H9 (cell line): ENCODE measurements around the gene LASP1. TPM values are rescaled to one million over a fixed set of nuclear protein-coding genes. Genes with fewer than 3 reads are reported as not detected.

Source experiments
- DNase-seq: peaks from one replicate; pipeline ENCODE4 v3.0.0-alpha.2; 2017
- H2AFZ ChIP-seq: one replicate; pipeline ENCODE4 v1.6.1; 2013; ENCODE audit warnings: mild to moderate bottlenecking, low read length, control low read depth, moderate library complexity
- H2AK5ac ChIP-seq: 2 replicates; pipeline ENCODE4 v1.6.1; 2013; ENCODE audit warnings: low read length, control low read depth, mixed read lengths; ENCODE audit not compliant: insufficient read length
- H2BK120ac ChIP-seq: one replicate; pipeline ENCODE4 v1.6.1; 2013; ENCODE audit warnings: low read depth, mild to moderate bottlenecking, low read length, control low read depth, inconsistent platforms; ENCODE audit not compliant: poor library complexity, severe bottlenecking
- H2BK12ac ChIP-seq: 2 replicates; pipeline ENCODE4 v1.6.1; 2013; ENCODE audit warnings: low read length, control low read depth, mixed read lengths, low read depth; ENCODE audit not compliant: insufficient read length
- H2BK15ac ChIP-seq: 2 replicates; pipeline ENCODE4 v1.6.1; 2013; ENCODE audit warnings: low read depth, low read length, control low read depth
- H2BK20ac ChIP-seq: one replicate; pipeline ENCODE4 v1.6.1; 2013; ENCODE audit warnings: low read depth, mild to moderate bottlenecking, low read length, control low read depth, inconsistent platforms; ENCODE audit not compliant: poor library complexity, severe bottlenecking
- H2BK5ac ChIP-seq: 2 replicates; pipeline ENCODE4 v1.6.1; 2013; ENCODE audit warnings: low read length, control low read depth, mixed read lengths; ENCODE audit not compliant: insufficient read length
- H3K14ac ChIP-seq: 2 replicates; pipeline ENCODE4 v1.6.1; 2013; ENCODE audit warnings: low read length, control low read depth; ENCODE audit not compliant: insufficient read depth
- H3K18ac ChIP-seq: 2 replicates; pipeline ENCODE4 v1.6.1; 2013; ENCODE audit warnings: low read depth, mild to moderate bottlenecking, mixed read lengths, low read length, control low read depth; ENCODE audit not compliant: insufficient read length
- H3K23ac ChIP-seq: 2 replicates; pipeline ENCODE4 v1.6.1; 2013; ENCODE audit warnings: low read length, control low read depth, mixed read lengths, low read depth; ENCODE audit not compliant: insufficient read length
- H3K23me2 ChIP-seq: 2 replicates; pipeline ENCODE4 v1.6.1; 2013; ENCODE audit warnings: low read depth, mild to moderate bottlenecking, mixed read lengths, low read length, control low read depth; ENCODE audit not compliant: insufficient read length, poor library complexity, severe bottlenecking
- H3K27ac ChIP-seq: 2 replicates; pipeline ENCODE4 v1.5.1; 2013; ENCODE audit warnings: low read length, control low read depth, mixed read lengths, low read depth; ENCODE audit not compliant: insufficient read length
- H3K27me3 ChIP-seq: 2 replicates; pipeline ENCODE4 v1.6.1; 2013; ENCODE audit warnings: low read length, control low read depth, inconsistent platforms; ENCODE audit not compliant: insufficient read depth
- H3K4ac ChIP-seq: 2 replicates; pipeline ENCODE4 v1.6.1; 2013; ENCODE audit warnings: low read depth, mild to moderate bottlenecking, control low read depth, inconsistent platforms, low read length, moderate library complexity
- H3K4me1 ChIP-seq: 2 replicates; pipeline ENCODE4 v1.6.1; 2013; ENCODE audit warnings: low read length, control low read depth, inconsistent platforms; ENCODE audit not compliant: insufficient read depth
- H3K4me2 ChIP-seq: 2 replicates; pipeline ENCODE4 v1.6.1; 2013; ENCODE audit warnings: low read length, control low read depth, mixed read lengths; ENCODE audit not compliant: insufficient read length, insufficient read depth
- H3K56ac ChIP-seq: 2 replicates; pipeline ENCODE4 v1.6.1; 2013; ENCODE audit warnings: low read depth, mild to moderate bottlenecking, mixed read lengths, low read length, control low read depth; ENCODE audit not compliant: insufficient read length
- H3K79me1 ChIP-seq: 2 replicates; pipeline ENCODE4 v1.6.1; 2013; ENCODE audit warnings: low read depth, mild to moderate bottlenecking, moderate library complexity, low read length, control low read depth, inconsistent platforms; ENCODE audit not compliant: insufficient read depth, poor library complexity, severe bottlenecking
- H3K79me2 ChIP-seq: 2 replicates; pipeline ENCODE4 v1.6.1; 2013; ENCODE audit warnings: low read length, control low read depth, inconsistent platforms; ENCODE audit not compliant: insufficient read depth
- H3K9ac ChIP-seq: 2 replicates; pipeline ENCODE4 v1.6.1; 2013; ENCODE audit warnings: low read length, control low read depth, mixed read lengths; ENCODE audit not compliant: insufficient read length; ENCODE audit errors: extremely low read depth
- H3K9me3 ChIP-seq: one replicate; pipeline ENCODE4 v1.6.1; 2013; ENCODE audit warnings: low read depth, low read length, inconsistent platforms; ENCODE audit not compliant: control insufficient read depth
- H3T11ph ChIP-seq: one replicate; pipeline ENCODE4 v1.6.1; 2013; ENCODE audit warnings: mild to moderate bottlenecking, low read length, control low read depth, inconsistent platforms
- H4K20me1 ChIP-seq: one replicate; pipeline ENCODE4 v1.6.1; 2013; ENCODE audit not compliant: control insufficient read depth, insufficient read length, insufficient read depth
- H4K5ac ChIP-seq: 2 replicates; pipeline ENCODE4 v1.6.1; 2013; ENCODE audit warnings: low read depth, mild to moderate bottlenecking, mixed read lengths, low read length, control low read depth; ENCODE audit not compliant: insufficient read length
- H4K8ac ChIP-seq: replicated peaks from 2 replicates; pipeline ENCODE4 v1.6.1; 2013; ENCODE audit warnings: low read length, control low read depth, mixed read lengths, low read depth; ENCODE audit not compliant: insufficient read length
- H4K91ac ChIP-seq: 2 replicates; pipeline ENCODE4 v1.6.1; 2013; ENCODE audit warnings: low read depth, mild to moderate bottlenecking, moderate library complexity, mixed read lengths, low read length, control low read depth; ENCODE audit not compliant: insufficient read length
- H3K27ac Mint-ChIP-seq, 3 experiments: 2 replicates in 2 of 3; 3 replicates in 1 of 3; pipeline ENCODE4 v1.8.0; 2020 to 2021; ENCODE audit warnings: mixed read lengths in 3 of 3, mild to moderate bottlenecking in 1 of 3, moderate library complexity in 1 of 3
- H3K27me3 Mint-ChIP-seq: 2 replicates; pipeline ENCODE4 v1.8.0; 2021; ENCODE audit warnings: low read depth, mild to moderate bottlenecking, moderate library complexity, mixed read lengths
- H3K36me3 Mint-ChIP-seq, 3 experiments: 2 replicates in 2 of 3; 3 replicates in 1 of 3; pipeline ENCODE4 v1.8.0; 2020 to 2021; ENCODE audit warnings: low read depth in 3 of 3, mixed read lengths in 3 of 3; ENCODE audit not compliant: insufficient read depth in 1 of 3
- H3K4me1 Mint-ChIP-seq, 2 experiments: 2 replicates each; pipeline ENCODE4 v1.8.0; 2020; ENCODE audit warnings: mixed read lengths in 2 of 2
- H3K4me3 Mint-ChIP-seq, 2 experiments: 2 replicates in 1 of 2; 3 replicates in 1 of 2; pipeline ENCODE4 v1.8.0; 2020 to 2021; ENCODE audit warnings: mild to moderate bottlenecking in 2 of 2, mixed read lengths in 2 of 2, moderate library complexity in 1 of 2
- H3K9me3 Mint-ChIP-seq, 2 experiments: 2 replicates in 1 of 2; 3 replicates in 1 of 2; pipeline ENCODE4 v1.8.0; 2020; ENCODE audit warnings: mild to moderate bottlenecking in 2 of 2, mixed read lengths in 2 of 2, moderate library complexity in 1 of 2
- WGBS: extraction: QIAGEN DNeasy Blood & Tissue Kit; methylation state at CpG from one replicate; pipeline ENCODE4 v1.1.7; 2013; ENCODE audit warnings: missing lambda C conversion rate, low lambda C conversion rate, mixed read lengths; ENCODE audit not compliant: insufficient read length; ENCODE audit errors: extremely low coverage; 5-methylcytosine and 5-hydroxymethylcytosine counted together
- microRNA-seq: library from miRNA; unstranded; fragments of <30 nt; microRNA quantifications from one replicate; pipeline ENCODE4, GENCODE V29; 2020; ENCODE audit warnings: borderline microRNAs expressed
- total RNA-seq: library from RNA; stranded (reverse); gene quantifications from 2 replicates; pipeline ENCODE4 v1.2.1, GENCODE V29; 2021
- TF ChIP-seq, protein P1 (sequence below): fragments of 200-600 bp; sonication (generic); conservative IDR thresholded peaks from 3 replicates; pipeline ENCODE4 v1.8.0; 2021; ENCODE audit warnings: antibody characterized with exemption, mild to moderate bottlenecking

The LASP1 gene
- total RNA-seq, 1 experiment from 2014 or later: 121 TPM

DNA sequence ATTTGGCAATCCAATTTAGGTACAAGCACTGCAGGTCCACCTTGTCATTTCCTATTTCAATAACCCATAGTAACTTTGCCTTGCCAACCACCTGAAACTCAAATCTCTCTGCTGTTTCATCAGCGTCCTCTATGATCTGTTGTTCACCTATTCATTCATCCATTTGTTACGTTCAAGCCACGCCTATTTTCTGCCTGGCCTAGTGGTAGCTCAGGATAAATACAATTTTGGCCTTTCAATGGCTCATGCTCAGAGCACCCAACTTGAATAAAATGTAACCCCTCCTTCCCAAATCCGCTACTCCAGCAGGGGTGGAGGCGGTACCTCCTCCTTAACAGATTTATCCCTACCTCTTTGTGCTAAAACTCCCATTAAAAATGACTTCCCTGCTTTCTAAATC is 100.9 kb downstream of the LASP1 start:
- no peak overlapping the region for H3K27ac Mint-ChIP-seq
- Histone ChIP-seq H4K8ac (no peak overlapping the region), H4K5ac (no peak overlapping the region), H2BK15ac (no peak overlapping the region), H3K27ac (no peak overlapping the region), H3K4me1 (no peaks in the 10 kb centered on the region), H3K79me1 (no peaks in the 10 kb centered on the region), H3K18ac (no peak overlapping the region), H3K23me2 (no peaks in the 10 kb centered on the region), H2BK120ac (no peak overlapping the region), H4K20me1 (no peaks in the 10 kb centered on the region), H4K91ac (no peak overlapping the region), H3K23ac (no peak overlapping the region), H3K9ac (no peak overlapping the region), H3K56ac (no peak overlapping the region), H2BK5ac (no peak overlapping the region), H3K9me3 (no peaks in the 10 kb centered on the region), H3T11ph (no peak overlapping the region), H3K4ac (no peak overlapping the region), H2BK12ac (no peak overlapping the region), H3K79me2 (no peaks in the 10 kb centered on the region), H3K27me3 (no peaks in the 10 kb centered on the region), H3K4me2 (no peak overlapping the region), H2AK5ac (no peak overlapping the region), H2AFZ (no peak overlapping the region), H2BK20ac (no peak overlapping the region), H3K14ac (no peak overlapping the region)
- TF ChIP-seq, protein P1, sequence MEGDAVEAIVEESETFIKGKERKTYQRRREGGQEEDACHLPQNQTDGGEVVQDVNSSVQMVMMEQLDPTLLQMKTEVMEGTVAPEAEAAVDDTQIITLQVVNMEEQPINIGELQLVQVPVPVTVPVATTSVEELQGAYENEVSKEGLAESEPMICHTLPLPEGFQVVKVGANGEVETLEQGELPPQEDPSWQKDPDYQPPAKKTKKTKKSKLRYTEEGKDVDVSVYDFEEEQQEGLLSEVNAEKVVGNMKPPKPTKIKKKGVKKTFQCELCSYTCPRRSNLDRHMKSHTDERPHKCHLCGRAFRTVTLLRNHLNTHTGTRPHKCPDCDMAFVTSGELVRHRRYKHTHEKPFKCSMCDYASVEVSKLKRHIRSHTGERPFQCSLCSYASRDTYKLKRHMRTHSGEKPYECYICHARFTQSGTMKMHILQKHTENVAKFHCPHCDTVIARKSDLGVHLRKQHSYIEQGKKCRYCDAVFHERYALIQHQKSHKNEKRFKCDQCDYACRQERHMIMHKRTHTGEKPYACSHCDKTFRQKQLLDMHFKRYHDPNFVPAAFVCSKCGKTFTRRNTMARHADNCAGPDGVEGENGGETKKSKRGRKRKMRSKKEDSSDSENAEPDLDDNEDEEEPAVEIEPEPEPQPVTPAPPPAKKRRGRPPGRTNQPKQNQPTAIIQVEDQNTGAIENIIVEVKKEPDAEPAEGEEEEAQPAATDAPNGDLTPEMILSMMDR: no peak
- no peak overlapping the region for H3K4me3 Mint-ChIP-seq
- 0 out of 7 replicates have a peak, but pooled peaks cover 0 to 6% (median 0%) of the 10 kb centered on the region in 3 experiments for H3K36me3 Mint-ChIP-seq
- peaks cover 0 to 5% of the 10 kb centered on the region in 2 experiments; a peak in 1 of 5 replicates for H3K9me3 Mint-ChIP-seq
- peaks cover 12 to 27% of the 10 kb centered on the region in 2 experiments for H3K4me1 Mint-ChIP-seq
- no peak for DNase-seq
- no peaks in the 10 kb centered on the region for H3K27me3 Mint-ChIP-seq
- no CpG with 5 or more reads among the region's 5 CpGs for WGBS

Small RNA genes within 50 kb of the gene (microRNA-seq; reads per million reads assigned to microRNA genes)
- gene MIR4727 (not detected), gene MIR6779 (not detected)

Other genes with a start within 250 kb of the LASP1 start
- gene EPOP, start 195.1 kb upstream of the LASP1 start, total RNA-seq: 5.9 and 6.1 TPM in 2 replicates
- gene MLLT6, start 164.8 kb upstream of the LASP1 start, total RNA-seq: 25.1 and 26.4 TPM in 2 replicates
- gene CISD3, start 139.7 kb upstream of the LASP1 start, total RNA-seq: 10.7 and 11.2 TPM in 2 replicates
- gene PCGF2, start 121.7 kb upstream of the LASP1 start, total RNA-seq: 106 and 116 TPM in 2 replicates
- 242 and 252 TPM in 2 replicates for gene PSMB3, start 117.3 kb upstream of the LASP1 start, total RNA-seq
- gene PIP4K2B, start 70.5 kb upstream of the LASP1 start, total RNA-seq: 61.9 and 62.9 TPM in 2 replicates
- gene CWC25, start 44.7 kb upstream of the LASP1 start, total RNA-seq: 15.4 and 15.9 TPM in 2 replicates
- 2,040 and 2,084 TPM in 2 replicates for gene RPL23, start 16.3 kb upstream of the LASP1 start, total RNA-seq
- gene FBXO47, start 97.3 kb downstream of the LASP1 start, total RNA-seq: not detected in 2 replicates